Measurements from ENCODE around the gene NRG4.
"Not testable (repeated sequence)": the region's sequence is repeated elsewhere in the genome, so short reads cannot be mapped to it uniquely, and the experiment has no call there.

NRG4 gene

GRCh38 chr15:75992897-75993296 lies 19.3 kb downstream of the NRG4 start:
- DNase-seq = no peak

GRCh38 chr15:75989875-75990274 lies 22.3 kb downstream of the NRG4 start:
- no peak for DNase-seq

- DNase-seq = no peak
Measured at GRCh38 chr15:75989045-75989444, 23.2 kb downstream of the NRG4 start.

- no peak for DNase-seq
Measured at GRCh38 chr15:75985971-75986370, 26.3 kb downstream of the NRG4 start.

- DNase-seq = not testable (repeated sequence)
Measured at GRCh38 chr15:75984706-75985105, 27.5 kb downstream of the NRG4 start.

GRCh38 chr15:75982468-75982867 lies 29.8 kb downstream of the NRG4 start:
- DNase-seq = no peak

GRCh38 chr15:75981149-75981815 lies 30.9 kb downstream of the NRG4 start:
- DNase-seq = no peak

GRCh38 chr15:75976766-75977165 lies 35.5 kb downstream of the NRG4 start:
- DNase-seq = not testable (repeated sequence)

GRCh38 chr15:75966073-75966472 lies 46.2 kb downstream of the NRG4 start:
- no peak for DNase-seq

- DNase-seq = no peak
Measured at GRCh38 chr15:75961331-75961730, 50.9 kb downstream of the NRG4 start.

GRCh38 chr15:75955720-75956119 lies 56.5 kb downstream of the NRG4 start:
- no peak for DNase-seq

GRCh38 chr15:75952525-75952924 lies 59.7 kb downstream of the NRG4 start:
- no peak for DNase-seq

GRCh38 chr15:75948761-75949296 lies 63.4 kb downstream of the NRG4 start:
- no peak for DNase-seq

GRCh38 chr15:75947092-75947491 lies 65.1 kb downstream of the NRG4 start:
- no peak for DNase-seq

GRCh38 chr15:75945953-75946352 lies 66.3 kb downstream of the NRG4 start:
- DNase-seq = no peak

GRCh38 chr15:75943713-75944215 lies 68.5 kb downstream of the NRG4 start:
- no peak for DNase-seq

GRCh38 chr15:75943246-75943645 lies 69.0 kb downstream of the NRG4 start:
- no peak for DNase-seq

GRCh38 chr15:75942464-75942863 lies 69.8 kb downstream of the NRG4 start:
- DNase-seq = no peak

GRCh38 chr15:75930866-75931265 lies 81.4 kb downstream of the NRG4 start:
- DNase-seq = no peak

- no peak for DNase-seq
Measured at GRCh38 chr15:75929799-75930565, 82.2 kb downstream of the NRG4 start.

- DNase-seq = no peak
Measured at GRCh38 chr15:75928680-75929608, 83.3 kb downstream of the NRG4 start.

- DNase-seq = no peak
Measured at GRCh38 chr15:75927601-75928000, 84.6 kb downstream of the NRG4 start.

- no peak for DNase-seq
Measured at GRCh38 chr15:75926931-75927330, 85.3 kb downstream of the NRG4 start.

Data from NCI-H2029 treated with DMSO at 0.1 percent for 48 hours (cell line).